Measurements from ENCODE around the gene UGT2B15. TPM values are rescaled to one million over a fixed set of nuclear protein-coding genes. Genes with fewer than 3 reads are reported as not detected.
"Not testable (repeated sequence)": the region's sequence is repeated elsewhere in the genome, so short reads cannot be mapped to it uniquely, and the experiment has no call there.

Gene UGT2B15
- total RNA-seq, 2 experiments from 2014 or later: not detected

DNA sequence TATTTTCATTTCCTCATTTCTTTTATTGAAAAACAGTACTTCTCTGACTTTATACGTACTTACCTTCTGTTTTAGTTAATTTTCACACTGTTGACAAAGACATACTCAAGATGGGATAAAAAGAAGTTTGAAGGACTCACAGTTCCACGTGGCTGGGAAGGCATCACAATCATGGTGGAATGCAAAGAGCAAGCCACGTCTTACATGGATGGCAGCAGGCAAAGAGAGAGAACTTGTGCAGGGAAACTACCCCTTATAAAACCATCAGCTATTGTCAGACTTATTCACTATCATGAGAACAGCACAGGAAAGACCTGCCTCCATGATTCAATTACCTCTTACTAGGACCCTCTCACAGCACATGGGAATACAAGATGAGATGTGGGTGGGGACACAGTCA, 20.7 kb upstream of the UGT2B15 start:
- Mint-ChIP-seq H3K27ac (no peak overlapping the region), H3K4me3 (no peak overlapping the region), H3K27me3 (no peaks in the 10 kb centered on the region), H3K36me3 (ENCODE audit: low read depth) (no peaks in the 10 kb centered on the region), H3K9me3 (no peaks in the 10 kb centered on the region), H3K4me1 (ENCODE audit: low read depth) (no peaks in the 10 kb centered on the region)
- intact Hi-C loops (cut with micrococcal nuclease): no loop called here
- TF ChIP-seq, protein P1, sequence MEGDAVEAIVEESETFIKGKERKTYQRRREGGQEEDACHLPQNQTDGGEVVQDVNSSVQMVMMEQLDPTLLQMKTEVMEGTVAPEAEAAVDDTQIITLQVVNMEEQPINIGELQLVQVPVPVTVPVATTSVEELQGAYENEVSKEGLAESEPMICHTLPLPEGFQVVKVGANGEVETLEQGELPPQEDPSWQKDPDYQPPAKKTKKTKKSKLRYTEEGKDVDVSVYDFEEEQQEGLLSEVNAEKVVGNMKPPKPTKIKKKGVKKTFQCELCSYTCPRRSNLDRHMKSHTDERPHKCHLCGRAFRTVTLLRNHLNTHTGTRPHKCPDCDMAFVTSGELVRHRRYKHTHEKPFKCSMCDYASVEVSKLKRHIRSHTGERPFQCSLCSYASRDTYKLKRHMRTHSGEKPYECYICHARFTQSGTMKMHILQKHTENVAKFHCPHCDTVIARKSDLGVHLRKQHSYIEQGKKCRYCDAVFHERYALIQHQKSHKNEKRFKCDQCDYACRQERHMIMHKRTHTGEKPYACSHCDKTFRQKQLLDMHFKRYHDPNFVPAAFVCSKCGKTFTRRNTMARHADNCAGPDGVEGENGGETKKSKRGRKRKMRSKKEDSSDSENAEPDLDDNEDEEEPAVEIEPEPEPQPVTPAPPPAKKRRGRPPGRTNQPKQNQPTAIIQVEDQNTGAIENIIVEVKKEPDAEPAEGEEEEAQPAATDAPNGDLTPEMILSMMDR (IDR thresholded peaks at IDR 0.05): no peak
- ATAC-seq (no peak), DNase-seq (no peak)
- ChIA-PET POLR2A (no interaction called here), CTCF (no interaction called here)

DNA sequence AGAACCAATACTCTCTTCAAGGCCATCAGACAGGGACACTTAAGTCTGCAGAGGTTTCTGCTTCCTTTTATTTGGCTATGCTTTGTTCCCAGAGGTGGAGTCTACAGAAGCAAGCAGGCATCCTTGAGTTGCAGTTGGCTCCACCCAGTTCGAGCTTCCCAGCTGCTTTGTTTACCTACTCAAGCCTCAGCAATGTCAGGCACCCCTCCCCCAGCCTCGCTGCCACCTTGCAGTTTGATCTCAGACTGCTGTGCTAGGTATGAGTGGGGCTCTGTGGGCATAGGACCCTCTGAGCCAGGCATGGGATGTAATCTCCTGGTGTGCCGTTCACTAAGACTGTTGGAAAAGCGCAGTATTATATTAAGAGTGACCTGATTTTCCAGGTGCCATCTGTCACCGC, 12.6 kb upstream of the UGT2B15 start:
- Mint-ChIP-seq H3K4me1 (ENCODE audit: low read depth) (no peaks in the 10 kb centered on the region), H3K27ac (no peak overlapping the region), H3K4me3 (no peak overlapping the region), H3K27me3 (peaks cover 4% of the 10 kb centered on the region), H3K36me3 (ENCODE audit: low read depth) (no peaks in the 10 kb centered on the region), H3K9me3 (peaks cover 2% of the 10 kb centered on the region)
- CTCF ChIA-PET: no interaction called here
- no peak for ATAC-seq
- TF ChIP-seq, protein P1 (IDR thresholded peaks at IDR 0.05): no peak
- intact Hi-C loops (cut with micrococcal nuclease): no loop called here
- POLR2A ChIA-PET: no interaction called here
- no peak for DNase-seq

DNA sequence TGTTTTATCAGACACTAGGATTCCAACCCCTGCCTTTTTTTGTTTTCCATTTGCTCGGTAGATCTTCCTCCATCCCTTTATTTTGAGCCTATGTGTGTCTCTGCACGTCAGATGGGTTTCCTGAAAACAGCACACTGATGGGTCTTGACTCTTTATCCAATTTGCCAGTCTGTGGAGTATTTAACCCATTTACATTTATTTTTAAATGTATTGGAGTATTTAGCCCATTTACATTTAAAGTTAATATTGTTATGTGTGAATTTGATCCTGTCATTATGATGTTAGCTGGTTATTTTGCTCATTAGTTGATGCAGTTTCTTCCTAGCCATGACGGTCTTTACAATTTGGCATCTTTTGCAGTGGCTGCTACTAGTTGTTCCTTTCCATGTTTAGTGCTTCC, 10.8 kb upstream of the UGT2B15 start:
- H3K36me3 Mint-ChIP-seq (ENCODE audit: low read depth); H3K4me1 Mint-ChIP-seq (ENCODE audit: low read depth): not testable (repeated sequence)

DNA sequence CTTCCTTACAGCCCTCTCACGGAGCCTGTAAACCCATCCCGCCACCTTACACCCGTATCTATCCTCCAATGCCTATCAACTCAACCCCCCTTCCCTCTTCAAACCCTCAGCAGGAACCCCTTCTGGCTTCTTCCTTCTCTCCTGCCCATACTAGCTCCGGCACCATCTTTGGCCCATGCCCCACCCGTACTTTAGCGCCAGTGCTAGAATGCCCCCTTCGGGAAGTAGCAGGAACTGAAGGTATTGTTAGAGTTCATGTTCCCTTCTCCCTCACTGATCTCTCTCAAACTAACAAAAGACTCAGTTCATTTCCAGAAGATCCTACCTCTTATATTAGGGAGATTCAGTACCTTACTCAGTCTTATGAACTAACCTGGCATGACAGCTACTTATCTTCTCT, 2.7 kb upstream of the UGT2B15 start:
- Mint-ChIP-seq H3K4me1 (ENCODE audit: low read depth) (no peaks in the 10 kb centered on the region), H3K9me3 (no peaks in the 10 kb centered on the region), H3K27me3 (no peaks in the 10 kb centered on the region), H3K4me3 (no peak overlapping the region), H3K36me3 (ENCODE audit: low read depth) (no peaks in the 10 kb centered on the region), H3K27ac (no peak overlapping the region)
- DNase-seq: no peak
- POLR2A ChIA-PET: no interaction called here
- ATAC-seq: no peak
- CTCF ChIA-PET: interaction anchor here (1.0 kb wide), 1 partner anchor 175 kb away, joined by 3 read pairs; no protein-coding TSS in a partner anchor
- TF ChIP-seq, protein P1 (IDR thresholded peaks at IDR 0.05): no peak
- intact Hi-C loops (cut with micrococcal nuclease): no loop called here

More for the DNA sequence above, 10.8 kb upstream of the UGT2B15 start:
- POLR2A ChIA-PET: interaction anchor here (0.7 kb wide), 1 partner anchor 78 kb away, joined by 3 read pairs; no protein-coding TSS in a partner anchor
- intact Hi-C loops (cut with micrococcal nuclease); H3K27me3 Mint-ChIP-seq; DNase-seq; CTCF ChIA-PET; H3K4me3 Mint-ChIP-seq; H3K9me3 Mint-ChIP-seq; ATAC-seq; H3K27ac Mint-ChIP-seq: not testable (repeated sequence)

DNA sequence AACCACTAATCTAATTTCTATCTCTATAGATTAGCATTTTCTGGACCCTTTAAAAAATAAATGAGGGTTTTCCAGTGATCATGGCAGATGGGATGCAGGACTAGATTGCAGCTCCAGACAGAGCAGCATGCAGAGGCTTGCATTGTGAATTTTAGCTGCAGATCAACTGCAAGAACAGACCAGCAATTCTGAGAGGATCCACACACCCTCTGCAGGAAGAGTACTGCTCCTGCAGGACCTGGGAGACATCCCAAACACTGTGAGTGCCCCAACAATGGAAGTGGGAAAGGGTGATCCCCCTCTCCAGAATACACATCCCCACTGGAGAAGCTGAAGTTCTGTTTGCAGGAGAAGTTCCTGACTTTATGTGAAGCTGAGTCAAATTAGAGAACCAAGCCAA, 765 bp upstream of the UGT2B15 start:
- ATAC-seq; H3K9me3 Mint-ChIP-seq; intact Hi-C loops (cut with micrococcal nuclease); DNase-seq; H3K27me3 Mint-ChIP-seq; H3K27ac Mint-ChIP-seq; H3K36me3 Mint-ChIP-seq (ENCODE audit: low read depth); H3K4me3 Mint-ChIP-seq; POLR2A ChIA-PET; H3K4me1 Mint-ChIP-seq (ENCODE audit: low read depth); CTCF ChIA-PET: not testable (repeated sequence)

GRCh38 chr4:68668537-68669163, 1.8 kb downstream of the UGT2B15 start:
- H3K36me3 Mint-ChIP-seq (ENCODE audit: low read depth); H3K4me3 Mint-ChIP-seq; POLR2A ChIA-PET; intact Hi-C loops (cut with micrococcal nuclease); H3K9me3 Mint-ChIP-seq; H3K27me3 Mint-ChIP-seq; ATAC-seq; DNase-seq; CTCF ChIA-PET; H3K27ac Mint-ChIP-seq; H3K4me1 Mint-ChIP-seq (ENCODE audit: low read depth): not testable (repeated sequence)

DNA sequence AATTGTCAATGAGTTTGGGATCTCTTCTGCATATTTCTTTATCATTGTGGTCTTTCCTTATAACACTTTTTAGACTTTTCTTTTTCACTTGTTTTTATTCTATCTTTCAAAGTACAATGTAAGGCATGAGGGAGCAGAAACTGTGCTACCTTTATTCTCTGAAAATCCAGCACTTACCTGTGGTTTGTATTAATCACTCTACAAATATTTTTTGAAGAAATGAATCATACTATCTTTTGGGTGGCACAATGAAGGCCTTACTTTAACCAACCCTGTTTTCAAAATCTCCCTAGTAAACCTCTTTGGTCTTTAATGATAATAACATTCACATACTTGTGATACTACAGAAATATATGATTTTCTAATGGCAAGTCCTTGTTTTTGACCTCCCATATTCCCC, 2.9 kb downstream of the UGT2B15 start:
- H3K27me3 Mint-ChIP-seq; H3K36me3 Mint-ChIP-seq (ENCODE audit: low read depth); intact Hi-C loops (cut with micrococcal nuclease); DNase-seq; H3K4me3 Mint-ChIP-seq; H3K4me1 Mint-ChIP-seq (ENCODE audit: low read depth); H3K9me3 Mint-ChIP-seq; POLR2A ChIA-PET; CTCF ChIA-PET; ATAC-seq; H3K27ac Mint-ChIP-seq: not testable (repeated sequence)

- H3K27me3 Mint-ChIP-seq; POLR2A ChIA-PET; ATAC-seq; DNase-seq; H3K9me3 Mint-ChIP-seq; H3K4me3 Mint-ChIP-seq; intact Hi-C loops (cut with micrococcal nuclease); H3K27ac Mint-ChIP-seq; H3K36me3 Mint-ChIP-seq (ENCODE audit: low read depth); CTCF ChIA-PET; H3K4me1 Mint-ChIP-seq (ENCODE audit: low read depth): not testable (repeated sequence)
These were observed 5.7 kb downstream of the UGT2B15 start for GRCh38 chr4:68664721-68665120.

GRCh38 chr4:68662836-68663574, 7.4 kb downstream of the UGT2B15 start:
- H3K36me3 Mint-ChIP-seq (ENCODE audit: low read depth); H3K27me3 Mint-ChIP-seq; DNase-seq; H3K9me3 Mint-ChIP-seq; H3K27ac Mint-ChIP-seq; CTCF ChIA-PET; H3K4me3 Mint-ChIP-seq; intact Hi-C loops (cut with micrococcal nuclease); H3K4me1 Mint-ChIP-seq (ENCODE audit: low read depth); POLR2A ChIA-PET; ATAC-seq: not testable (repeated sequence)
